GM12878 (cell line): ENCODE data around the gene TAF9.

Experiments used
- CTCF ChIP-seq, 3 experiments: IDR thresholded peaks in 2 of 3; conservative IDR thresholded peaks in 1 of 3; 2 replicates each; pipeline ENCODE4 v1.5.1; 2011; ENCODE audit warnings: low read depth in 3 of 3, low read length in 3 of 3, mild to moderate bottlenecking in 3 of 3, control low read depth in 2 of 3, moderate library complexity in 2 of 3, inconsistent platforms in 1 of 3, mixed read lengths in 1 of 3; ENCODE audit not compliant: control insufficient read depth in 2 of 3, insufficient read depth in 1 of 3; ENCODE audit errors: extremely low read depth in 1 of 3
- ZSCAN29 ChIP-seq: fragments of 450-650 bp; IDR thresholded peaks from 2 replicates; pipeline ENCODE4 v1.6.1; 2017; ENCODE audit warnings: mild to moderate bottlenecking, moderate library complexity

GRCh38 chr5:69372394-69372793 is 3.1 kb upstream of the TAF9 start:
- TF ChIP-seq ZSCAN29 = no peak
- no peak for TF ChIP-seq CTCF (IDR thresholded peaks at IDR 0.05 in 2 of 3, conservative IDR thresholded peaks at IDR 0.05 in 1 of 3; ENCODE audit: control insufficient read depth in 2 of 3, extremely low read depth in 1 of 3, insufficient read depth in 1 of 3, low read depth in 3 of 3, low read length in 3 of 3)
